T follicular helper cell (primary cell): ENCODE measurements around the gene MYCBPAP.

Experiments
- DNase-seq: peaks from one replicate; pipeline ENCODE4 v3.0.0-alpha.2; 2020; ENCODE audit warnings: low read depth

Gene MYCBPAP

GRCh38 chr17:50487213-50488096, 20.8 kb upstream of the MYCBPAP start:
- DNase-seq = no peak

- DNase-seq = no peak
Observed at GRCh38 chr17:50488880-50489279, 19.4 kb upstream of the MYCBPAP start.

GRCh38 chr17:50491505-50491904, 16.7 kb upstream of the MYCBPAP start:
- DNase-seq = no peak

- DNase-seq = no peak
Observed at GRCh38 chr17:50492214-50492613, 16.0 kb upstream of the MYCBPAP start.

- no peak for DNase-seq
Observed at GRCh38 chr17:50493744-50494143, 14.5 kb upstream of the MYCBPAP start.

- no peak for DNase-seq
Observed at GRCh38 chr17:50495217-50495823, 12.9 kb upstream of the MYCBPAP start.

- no peak for DNase-seq
Observed at GRCh38 chr17:50495918-50496317, 12.3 kb upstream of the MYCBPAP start.

- no peak for DNase-seq
Observed at GRCh38 chr17:50498021-50498874, 10.0 kb upstream of the MYCBPAP start.

- no peak for DNase-seq
Observed at GRCh38 chr17:50499270-50499669, 9.0 kb upstream of the MYCBPAP start.

- no peak for DNase-seq
Observed at GRCh38 chr17:50499721-50500120, 8.5 kb upstream of the MYCBPAP start.

- no peak for DNase-seq
Observed at GRCh38 chr17:50501054-50501453, 7.2 kb upstream of the MYCBPAP start.

GRCh38 chr17:50502301-50502990, 5.8 kb upstream of the MYCBPAP start:
- DNase-seq = no peak

- no peak for DNase-seq
Observed at GRCh38 chr17:50505591-50506130, 2.6 kb upstream of the MYCBPAP start.

GRCh38 chr17:50506298-50506697, 1.9 kb upstream of the MYCBPAP start:
- no peak for DNase-seq

GRCh38 chr17:50508573-50509460, 578 bp downstream of the MYCBPAP start:
- no peak for DNase-seq

- DNase-seq = peak; percentile 20
Observed at GRCh38 chr17:50511058-50511457, 2.8 kb downstream of the MYCBPAP start.

GRCh38 chr17:50513495-50513894, 5.3 kb downstream of the MYCBPAP start:
- no peak for DNase-seq

GRCh38 chr17:50514388-50514787, 6.1 kb downstream of the MYCBPAP start:
- no peak for DNase-seq

- no peak for DNase-seq
Observed at GRCh38 chr17:50514936-50515702, 6.9 kb downstream of the MYCBPAP start.

GRCh38 chr17:50517011-50517410, 8.8 kb downstream of the MYCBPAP start:
- DNase-seq = no peak
